ENCODE measurements around the gene RAB40A. TPM values are rescaled to one million over a fixed set of nuclear protein-coding genes. Genes with fewer than 3 reads are reported as not detected.
"Not testable (repeated sequence)": the region's sequence is repeated elsewhere in the genome, so short reads cannot be mapped to it uniquely, and the experiment has no call there.

The RAB40A gene
- total and polyA plus RNA-seq, 7 donors = 0.12 to 1.7 (median 0.71) TPM; not detected in 2

- WGBS, 2 donors = 0 to 2% methylated on average over 2 of the region's 4 CpGs
Observed at GRCh38 chrX:103489733-103490132, 29.6 kb downstream of the RAB40A start.

GRCh38 chrX:103488794-103489193, 30.5 kb downstream of the RAB40A start:
- intact Hi-C loops (cut with DNase I) = no loop called here
- no peaks in the 10 kb centered on the region for H3K4me1 ChIP-seq
- H3K27me3 ChIP-seq = no peaks in the 10 kb centered on the region
- H3K9me3 ChIP-seq = no peaks in the 10 kb centered on the region
- DNase-seq = no peak
- no peaks in the 10 kb centered on the region for H3K36me3 ChIP-seq
- TF ChIP-seq CTCF (IDR thresholded peaks at IDR 0.05) (no peak), EP300 (IDR thresholded peaks at IDR 0.05) (no peak), POLR2AphosphoS5 (IDR thresholded peaks at IDR 0.05) (no peak), POLR2A (IDR thresholded peaks at IDR 0.05) (no peak)
- H3K27ac ChIP-seq = no peak overlapping the region
- H3K4me3 ChIP-seq = no peak overlapping the region
- WGBS, 2 donors = 54 to 60% methylated on average over 1 of the region's 1 CpG

More at GRCh38 chrX:103489733-103490132, 29.6 kb downstream of the RAB40A start:
- TF ChIP-seq CTCF (IDR thresholded peaks at IDR 0.05) = peak in 1 of 4 experiments; percentile 15
- intact Hi-C loops (cut with DNase I); H3K4me3 ChIP-seq; H3K4me1 ChIP-seq; DNase-seq; H3K27ac ChIP-seq; H3K9me3 ChIP-seq; H3K36me3 ChIP-seq; H3K27me3 ChIP-seq: not testable (repeated sequence)

- H3K27ac ChIP-seq = no peak overlapping the region
- no peaks in the 10 kb centered on the region for H3K4me1 ChIP-seq
- intact Hi-C loops (cut with DNase I) = no loop called here
- H3K4me3 ChIP-seq = no peak overlapping the region
- H3K9me3 ChIP-seq = no peaks in the 10 kb centered on the region
- H3K27me3 ChIP-seq = no peaks in the 10 kb centered on the region
- TF ChIP-seq POLR2A (IDR thresholded peaks at IDR 0.05) = no peak
- TF ChIP-seq CTCF (IDR thresholded peaks at IDR 0.05) = no peak
- no peak for TF ChIP-seq POLR2AphosphoS5 (IDR thresholded peaks at IDR 0.05)
- TF ChIP-seq EP300 (IDR thresholded peaks at IDR 0.05) = no peak
- WGBS, 2 donors = 29 to 39% methylated on average over 4 of the region's 4 CpGs
- no peaks in the 10 kb centered on the region for H3K36me3 ChIP-seq
- no peak for DNase-seq
Observed at GRCh38 chrX:103488332-103488731, 31.0 kb downstream of the RAB40A start.

- Histone ChIP-seq H3K9me3 (no peaks in the 10 kb centered on the region), H3K4me1 (no peaks in the 10 kb centered on the region), H3K4me3 (no peak overlapping the region), H3K27me3 (no peaks in the 10 kb centered on the region), H3K36me3 (no peaks in the 10 kb centered on the region), H3K27ac (no peak overlapping the region)
- WGBS, 2 donors = 58 to 86% methylated on average over 4 of the region's 4 CpGs
- no peak for TF ChIP-seq CTCF (IDR thresholded peaks at IDR 0.05)
- TF ChIP-seq POLR2A (IDR thresholded peaks at IDR 0.05) = no peak
- TF ChIP-seq EP300 (IDR thresholded peaks at IDR 0.05) = no peak
- no peak for TF ChIP-seq POLR2AphosphoS5 (IDR thresholded peaks at IDR 0.05)
- no peak for DNase-seq
- intact Hi-C loops (cut with DNase I) = no loop called here
Observed at GRCh38 chrX:103483720-103484119, 35.6 kb downstream of the RAB40A start.

- no peaks in the 10 kb centered on the region for H3K36me3 ChIP-seq
- no peak for DNase-seq
- intact Hi-C loops (cut with DNase I) = no loop called here
- H3K4me3 ChIP-seq = no peak overlapping the region
- no peaks in the 10 kb centered on the region for H3K9me3 ChIP-seq
- TF ChIP-seq CTCF (IDR thresholded peaks at IDR 0.05) (no peak), EP300 (IDR thresholded peaks at IDR 0.05) (no peak), POLR2A (IDR thresholded peaks at IDR 0.05) (no peak), POLR2AphosphoS5 (IDR thresholded peaks at IDR 0.05) (no peak)
- no peaks in the 10 kb centered on the region for H3K27me3 ChIP-seq
- no peak overlapping the region for H3K27ac ChIP-seq
- 48 to 76% methylated on average over 1 of the region's 2 CpGs for WGBS, 2 donors
- H3K4me1 ChIP-seq = no peaks in the 10 kb centered on the region
Observed at GRCh38 chrX:103480526-103480925, 38.8 kb downstream of the RAB40A start.
